GM18505 (cell line): Measurements from ENCODE around the gene CLSTN2.

Experiments
- ATAC-seq: cut with Tn5 transposase; IDR thresholded peaks from one replicate; pipeline ENCODE4 v1.9.1; 2021; ENCODE audit not compliant: unreplicated experiment
- POLR2A ChIP-seq: IDR thresholded peaks from 4 replicates; pipeline ENCODE4 v1.6.1; 2011; ENCODE audit warnings: borderline replicate concordance; ENCODE audit not compliant: insufficient read depth, insufficient read length; ENCODE audit errors: extremely low read depth

The CLSTN2 gene

GRCh38 chr3:140341817-140342403 lies 406.9 kb downstream of the CLSTN2 start:
- no peak for TF ChIP-seq POLR2A
- no peak for ATAC-seq

GRCh38 chr3:140342668-140343067 lies 407.7 kb downstream of the CLSTN2 start:
- ATAC-seq, result no peak
- no peak for TF ChIP-seq POLR2A

GRCh38 chr3:140343211-140344081 lies 408.5 kb downstream of the CLSTN2 start:
- TF ChIP-seq POLR2A, result no peak
- ATAC-seq, result no peak

GRCh38 chr3:140344082-140344454 lies 409.1 kb downstream of the CLSTN2 start:
- ATAC-seq, result no peak
- TF ChIP-seq POLR2A, result no peak

GRCh38 chr3:140344601-140345205 lies 409.7 kb downstream of the CLSTN2 start:
- no peak for ATAC-seq
- TF ChIP-seq POLR2A, result no peak

GRCh38 chr3:140347151-140347550 lies 412.2 kb downstream of the CLSTN2 start:
- no peak for TF ChIP-seq POLR2A
- ATAC-seq, result no peak

GRCh38 chr3:140349938-140350337 lies 415.0 kb downstream of the CLSTN2 start:
- TF ChIP-seq POLR2A, result no peak
- no peak for ATAC-seq

- ATAC-seq, result no peak
- no peak for TF ChIP-seq POLR2A
Observed at GRCh38 chr3:140351466-140351865, 416.5 kb downstream of the CLSTN2 start.

GRCh38 chr3:140355481-140355880 lies 420.5 kb downstream of the CLSTN2 start:
- TF ChIP-seq POLR2A, result no peak
- no peak for ATAC-seq

GRCh38 chr3:140358686-140359085 lies 423.7 kb downstream of the CLSTN2 start:
- no peak for TF ChIP-seq POLR2A
- ATAC-seq, result no peak

GRCh38 chr3:140359233-140359995 lies 424.4 kb downstream of the CLSTN2 start:
- ATAC-seq, result no peak
- TF ChIP-seq POLR2A, result no peak

- no peak for TF ChIP-seq POLR2A
- no peak for ATAC-seq
Observed at GRCh38 chr3:140360332-140360731, 425.3 kb downstream of the CLSTN2 start.

GRCh38 chr3:140363801-140364200 lies 428.8 kb downstream of the CLSTN2 start:
- no peak for ATAC-seq
- TF ChIP-seq POLR2A, result no peak
